IMR-90 (cell line): Measurements from ENCODE around the gene RFX1. TPM values are rescaled to one million over a fixed set of nuclear protein-coding genes. Genes with fewer than 3 reads are reported as not detected.

Source experiments
- ATAC-seq: fragments of 200-7000 bp; cut with Tn5 transposase; 2 replicates; pipeline ENCODE4 v1.9.1; 2020; ENCODE audit warnings: low read depth, mild to moderate bottlenecking, moderate library complexity
- BruUV-seq: library from RNA; stranded (reverse); fragments of 400-500 nt; replicated peaks from 2 replicates; lab custom pipeline; 2021; lab: Mats Ljungman, UMichigan
- CTCF ChIA-PET: fragments of 300-600 bp; formaldehyde crosslinking; extraction: SDS; loops from one replicate; lab custom pipeline; 2021; ENCODE audit warnings: antibody characterized with exemption; lab: Yijun Ruan, JAX
- POLR2A ChIA-PET: fragments of 300-600 bp; sonication (Branson Sonifier 250); formaldehyde crosslinking; loops from one replicate; lab custom pipeline; 2022; ENCODE audit warnings: antibody characterized with exemption; ENCODE audit not compliant: unreplicated experiment; lab: Charles Lee
- DNase-seq: peaks from one replicate; pipeline ENCODE4 v3.0.0; 2013
- H2AFZ ChIP-seq: replicated peaks from 2 replicates; pipeline ENCODE3; 2013; ENCODE audit warnings: low read length, mild to moderate bottlenecking; ENCODE audit not compliant: poor library complexity
- H2AK5ac ChIP-seq: 2 replicates; pipeline ENCODE4 v1.6.1; 2013; ENCODE audit warnings: low read depth, low read length, inconsistent platforms
- H2AK9ac ChIP-seq: replicated peaks from 2 replicates; pipeline ENCODE3; 2013; ENCODE audit warnings: mild to moderate bottlenecking, low read depth, low read length, moderate library complexity; ENCODE audit not compliant: poor library complexity
- H2BK120ac ChIP-seq: 2 replicates; pipeline ENCODE4 v1.6.1; 2013; ENCODE audit warnings: low read depth, low read length, inconsistent platforms
- H2BK15ac ChIP-seq: 3 replicates; pipeline ENCODE4 v1.6.1; 2013; ENCODE audit warnings: low read depth, low read length, inconsistent platforms
- H2BK20ac ChIP-seq: 2 replicates; pipeline ENCODE4 v1.6.1; 2013; ENCODE audit warnings: low read depth, mild to moderate bottlenecking, inconsistent platforms, low read length, moderate library complexity
- H2BK5ac ChIP-seq: 2 replicates; pipeline ENCODE4 v1.6.1; 2013; ENCODE audit warnings: mild to moderate bottlenecking, low read depth, low read length, inconsistent platforms; ENCODE audit not compliant: poor library complexity, severe bottlenecking
- H3K14ac ChIP-seq: replicated peaks from 2 replicates; pipeline ENCODE4 v1.6.1; 2013; ENCODE audit warnings: low read depth, low read length, inconsistent platforms
- H3K18ac ChIP-seq: 2 replicates; pipeline ENCODE4 v1.6.1; 2013; ENCODE audit warnings: low read depth, low read length, control low read depth
- H3K23ac ChIP-seq: 2 replicates; pipeline ENCODE4 v1.6.1; 2013; ENCODE audit warnings: low read depth, low read length, inconsistent platforms
- H3K27ac ChIP-seq: 2 replicates; pipeline ENCODE4 v1.5.1; 2013; ENCODE audit warnings: mild to moderate bottlenecking, control low read depth, low read length; ENCODE audit not compliant: insufficient read depth
- H3K27me3 ChIP-seq: 2 replicates; pipeline ENCODE4 v1.6.1; 2013; ENCODE audit warnings: low read length; ENCODE audit not compliant: control insufficient read depth, insufficient read depth
- H3K36me3 ChIP-seq: 2 replicates; pipeline ENCODE4 v1.6.1; 2013; ENCODE audit warnings: low read length, mixed read lengths; ENCODE audit not compliant: control insufficient read depth, insufficient read depth
- H3K4ac ChIP-seq: 2 replicates; pipeline ENCODE4 v1.6.1; 2013; ENCODE audit warnings: low read depth, low read length, inconsistent platforms
- H3K4me1 ChIP-seq: 2 replicates; pipeline ENCODE4 v1.6.1; 2013; ENCODE audit warnings: low read length, mixed read lengths; ENCODE audit not compliant: control insufficient read depth, insufficient read depth
- H3K4me2 ChIP-seq: 2 replicates; pipeline ENCODE4 v1.6.1; 2013; ENCODE audit warnings: low read depth, mild to moderate bottlenecking, control low read depth, low read length, moderate library complexity
- H3K4me3 ChIP-seq: 2 replicates; pipeline ENCODE4 v1.5.1; 2013; ENCODE audit warnings: low read depth, mild to moderate bottlenecking, control low read depth, low read length, moderate library complexity; ENCODE audit not compliant: insufficient read depth
- H3K56ac ChIP-seq: 2 replicates; pipeline ENCODE4 v1.6.1; 2013; ENCODE audit warnings: low read length, inconsistent platforms; ENCODE audit not compliant: insufficient read depth; ENCODE audit errors: extremely low read depth
- H3K79me1 ChIP-seq, 2 experiments: 2 replicates each; pipeline ENCODE4 v1.6.1; 2013; ENCODE audit warnings: low read length in 2 of 2, inconsistent platforms in 1 of 2, low read depth in 1 of 2
- H3K9ac ChIP-seq: 2 replicates; pipeline ENCODE4 v1.6.1; 2013; ENCODE audit warnings: low read depth, low read length, control low read depth
- H3K9me1 ChIP-seq: 2 replicates; pipeline ENCODE4 v1.6.1; 2013; ENCODE audit warnings: low read length, inconsistent platforms; ENCODE audit not compliant: insufficient read depth
- H3K9me3 ChIP-seq: 2 replicates; pipeline ENCODE4 v1.6.1; 2013; ENCODE audit warnings: low read length; ENCODE audit not compliant: control insufficient read depth, insufficient read depth
- H4K20me1 ChIP-seq: 2 replicates; pipeline ENCODE4 v1.6.1; 2013; ENCODE audit warnings: low read length, inconsistent platforms; ENCODE audit not compliant: insufficient read depth
- H4K5ac ChIP-seq: 2 replicates; pipeline ENCODE4 v1.6.1; 2013; ENCODE audit warnings: mild to moderate bottlenecking, low read depth, low read length, control low read depth
- H4K8ac ChIP-seq, 2 experiments: 2 replicates each; pipeline ENCODE4 v1.6.1; 2013; ENCODE audit warnings: low read depth in 2 of 2, low read length in 2 of 2, control low read depth in 1 of 2, inconsistent platforms in 1 of 2
- H4K91ac ChIP-seq: 2 replicates; pipeline ENCODE4 v1.6.1; 2013; ENCODE audit warnings: low read depth, low read length, inconsistent platforms; ENCODE audit not compliant: insufficient read depth
- BHLHE40 ChIP-seq: fragments of 150-350 bp; IDR thresholded peaks from 2 replicates; pipeline ENCODE4 v1.6.1; 2016; ENCODE audit warnings: mild to moderate bottlenecking, low read depth, low read length
- CEBPB ChIP-seq: IDR thresholded peaks from 2 replicates; pipeline ENCODE4 v1.6.1; 2012; ENCODE audit warnings: low read depth, low read length, improper control_type of control experiment
- CHD1 ChIP-seq: IDR thresholded peaks from 2 replicates; pipeline ENCODE4 v1.6.1; 2012; ENCODE audit warnings: low read depth, low read length, improper control_type of control experiment
- FOS ChIP-seq: fragments of 150-350 bp; IDR thresholded peaks from 2 replicates; pipeline ENCODE4 v1.6.1; 2016; ENCODE audit warnings: low read depth, low read length
- MAFK ChIP-seq: IDR thresholded peaks from 2 replicates; pipeline ENCODE4 v1.6.1; 2012; ENCODE audit warnings: low read depth, low read length, improper control_type of control experiment
- MAZ ChIP-seq: IDR thresholded peaks from 2 replicates; pipeline ENCODE4 v1.6.1; 2012; ENCODE audit warnings: low read depth, mild to moderate bottlenecking, low read length, improper control_type of control experiment, moderate library complexity, borderline replicate concordance
- MXI1 ChIP-seq: IDR thresholded peaks from 2 replicates; pipeline ENCODE4 v1.6.1; 2012; ENCODE audit warnings: low read depth, mild to moderate bottlenecking, low read length, moderate library complexity, borderline replicate concordance
- NFE2L2 ChIP-seq: fragments of 150-350 bp; IDR thresholded peaks from 2 replicates; pipeline ENCODE4 v1.6.1; 2016; ENCODE audit warnings: low read depth, mild to moderate bottlenecking, low read length
- POLR2A ChIP-seq: IDR thresholded peaks from 2 replicates; pipeline ENCODE4 v1.6.1; 2012; ENCODE audit warnings: mild to moderate bottlenecking, low read depth, low read length
- RAD21 ChIP-seq: IDR thresholded peaks from 2 replicates; pipeline ENCODE4 v1.6.1; 2012; ENCODE audit warnings: low read length, improper control_type of control experiment
- RCOR1 ChIP-seq: IDR thresholded peaks from 2 replicates; pipeline ENCODE4 v1.6.1; 2012; ENCODE audit warnings: mild to moderate bottlenecking, low read length, improper control_type of control experiment; ENCODE audit not compliant: insufficient replicate concordance
- RFX5 ChIP-seq: IDR thresholded peaks from 2 replicates; pipeline ENCODE4 v1.8.0; 2012; ENCODE audit warnings: low read depth, mild to moderate bottlenecking, low read length, moderate library complexity
- SMC3 ChIP-seq: fragments of 150-350 bp; IDR thresholded peaks from 2 replicates; pipeline ENCODE4 v1.6.1; 2016; ENCODE audit warnings: low read depth, mild to moderate bottlenecking, antibody characterized with exemption, low read length, moderate library complexity
- WGBS, 2 experiments: methylation state at CpG; one replicate each; pipeline versions ENCODE4 v1.1.5 to v1.1.7; 2013; ENCODE audit warnings: missing lambda C conversion rate in 2 of 2; ENCODE audit not compliant: insufficient read length in 1 of 2; ENCODE audit errors: extremely low coverage in 2 of 2; 5-methylcytosine and 5-hydroxymethylcytosine counted together
- dilution Hi-C: fragments of 300-500 bp; cut with HindIII; formaldehyde crosslinking; loops from one replicate; pipeline ENCODE4 v1.14.3; 2018; ENCODE audit warnings: low sequenced_read_pairs; ENCODE audit not compliant: unreplicated experiment
- in situ Hi-C: fragments of 300-500 bp; cut with MboI; formaldehyde crosslinking; loops from 3 replicates; pipeline ENCODE4 v1.14.3; 2019; ENCODE audit warnings: low sequenced_read_pairs, inconsistent platforms, mixed read lengths
- intact Hi-C: fragments of 100-400 bp; cut with micrococcal nuclease; formaldehyde crosslinking; loops from 2 replicates; pipeline ENCODE4 v1.10.0; 2022
- polyA plus RNA-seq, 3 experiments: library from polyadenylated mRNA; depleted of rRNA; stranded (reverse); fragments of >200 nt; gene quantifications; 2 replicates each; pipeline ENCODE4 v1.2.3, GENCODE V29; 2012; ENCODE audit warnings: low replicate concordance in 1 of 3
- total RNA-seq: library from RNA; depleted of rRNA; stranded (reverse); fragments of >200 nt; gene quantifications from 2 replicates; pipeline ENCODE4 v1.2.3, GENCODE V29; 2012
- TF ChIP-seq, protein P1 (sequence below): fragments of 150-350 bp; IDR thresholded peaks from 2 replicates; pipeline ENCODE4 v1.6.1; 2017; ENCODE audit warnings: mild to moderate bottlenecking, antibody characterized with exemption, low read length, low read depth
- TF ChIP-seq, protein P2 (sequence below): fragments of 150-350 bp; IDR thresholded peaks from 2 replicates; pipeline ENCODE4 v1.6.1; 2016; ENCODE audit warnings: low read depth, mild to moderate bottlenecking, low read length, moderate library complexity, borderline replicate concordance
- TF ChIP-seq, protein P3 (sequence below): conservative IDR thresholded peaks from 2 replicates; pipeline ENCODE4 v1.5.1; 2012; ENCODE audit warnings: mild to moderate bottlenecking, low read depth, low read length, improper control_type of control experiment

The RFX1 gene
- total and polyA plus RNA-seq, 2 of the 4 experiments (the other 2 are of a cell fraction) = 0.36 to 3.1 TPM

DNA sequence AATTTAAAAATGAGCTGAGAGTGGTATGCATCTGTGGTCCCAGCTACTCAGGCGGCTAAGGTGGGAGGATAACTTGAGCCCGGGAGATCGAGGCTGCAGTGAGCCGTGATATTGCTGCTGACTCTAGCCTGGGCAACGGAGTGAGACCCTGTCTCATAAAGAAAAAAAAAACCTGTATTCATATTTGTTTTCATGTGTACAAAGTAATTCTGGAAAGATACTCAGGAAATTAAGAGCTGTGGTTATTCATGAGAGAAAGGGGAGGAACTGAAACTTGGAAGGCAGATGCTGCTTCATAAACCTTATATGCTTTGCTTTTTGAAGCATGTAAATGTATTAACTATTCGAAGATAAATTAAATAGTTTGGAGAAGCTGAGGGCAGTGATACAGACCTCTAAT, 13.0 kb upstream of the RFX1 start:
- H3K27ac ChIP-seq = no peak overlapping the region
- no peak overlapping the region for H2BK120ac ChIP-seq
- H2AK9ac ChIP-seq = no peak overlapping the region
- H3K36me3 ChIP-seq = no peaks in the 10 kb centered on the region
- H3K18ac ChIP-seq = no peak overlapping the region
- no peak overlapping the region for H3K23ac ChIP-seq
- no peak overlapping the region for H2AFZ ChIP-seq
- ATAC-seq (no peak), DNase-seq (no peak)
- intact Hi-C loops = no loop called here
- no peak overlapping the region for H2BK15ac ChIP-seq
- H3K4ac ChIP-seq = no peak overlapping the region
- no peak overlapping the region for H3K4me2 ChIP-seq
- no CpG with 5 or more reads among the region's 6 CpGs for WGBS, 2 experiments
- H3K9me1 ChIP-seq = no peaks in the 10 kb centered on the region
- TF ChIP-seq NFE2L2 (no peak), POLR2A (no peak), BHLHE40 (no peak), FOS (no peak), MAZ (no peak), MAFK (no peak), RCOR1 (no peak), RAD21 (no peak), CHD1 (no peak), SMC3 (no peak), CEBPB (no peak), RFX5 (no peak), MXI1 (no peak)
- TF ChIP-seq, protein P1, sequence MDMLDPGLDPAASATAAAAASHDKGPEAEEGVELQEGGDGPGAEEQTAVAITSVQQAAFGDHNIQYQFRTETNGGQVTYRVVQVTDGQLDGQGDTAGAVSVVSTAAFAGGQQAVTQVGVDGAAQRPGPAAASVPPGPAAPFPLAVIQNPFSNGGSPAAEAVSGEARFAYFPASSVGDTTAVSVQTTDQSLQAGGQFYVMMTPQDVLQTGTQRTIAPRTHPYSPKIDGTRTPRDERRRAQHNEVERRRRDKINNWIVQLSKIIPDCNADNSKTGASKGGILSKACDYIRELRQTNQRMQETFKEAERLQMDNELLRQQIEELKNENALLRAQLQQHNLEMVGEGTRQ = no peak
- TF ChIP-seq, protein P2, sequence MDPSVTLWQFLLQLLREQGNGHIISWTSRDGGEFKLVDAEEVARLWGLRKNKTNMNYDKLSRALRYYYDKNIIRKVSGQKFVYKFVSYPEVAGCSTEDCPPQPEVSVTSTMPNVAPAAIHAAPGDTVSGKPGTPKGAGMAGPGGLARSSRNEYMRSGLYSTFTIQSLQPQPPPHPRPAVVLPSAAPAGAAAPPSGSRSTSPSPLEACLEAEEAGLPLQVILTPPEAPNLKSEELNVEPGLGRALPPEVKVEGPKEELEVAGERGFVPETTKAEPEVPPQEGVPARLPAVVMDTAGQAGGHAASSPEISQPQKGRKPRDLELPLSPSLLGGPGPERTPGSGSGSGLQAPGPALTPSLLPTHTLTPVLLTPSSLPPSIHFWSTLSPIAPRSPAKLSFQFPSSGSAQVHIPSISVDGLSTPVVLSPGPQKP = no peak
- TF ChIP-seq, protein P3, sequence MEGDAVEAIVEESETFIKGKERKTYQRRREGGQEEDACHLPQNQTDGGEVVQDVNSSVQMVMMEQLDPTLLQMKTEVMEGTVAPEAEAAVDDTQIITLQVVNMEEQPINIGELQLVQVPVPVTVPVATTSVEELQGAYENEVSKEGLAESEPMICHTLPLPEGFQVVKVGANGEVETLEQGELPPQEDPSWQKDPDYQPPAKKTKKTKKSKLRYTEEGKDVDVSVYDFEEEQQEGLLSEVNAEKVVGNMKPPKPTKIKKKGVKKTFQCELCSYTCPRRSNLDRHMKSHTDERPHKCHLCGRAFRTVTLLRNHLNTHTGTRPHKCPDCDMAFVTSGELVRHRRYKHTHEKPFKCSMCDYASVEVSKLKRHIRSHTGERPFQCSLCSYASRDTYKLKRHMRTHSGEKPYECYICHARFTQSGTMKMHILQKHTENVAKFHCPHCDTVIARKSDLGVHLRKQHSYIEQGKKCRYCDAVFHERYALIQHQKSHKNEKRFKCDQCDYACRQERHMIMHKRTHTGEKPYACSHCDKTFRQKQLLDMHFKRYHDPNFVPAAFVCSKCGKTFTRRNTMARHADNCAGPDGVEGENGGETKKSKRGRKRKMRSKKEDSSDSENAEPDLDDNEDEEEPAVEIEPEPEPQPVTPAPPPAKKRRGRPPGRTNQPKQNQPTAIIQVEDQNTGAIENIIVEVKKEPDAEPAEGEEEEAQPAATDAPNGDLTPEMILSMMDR = no peak
- H3K14ac ChIP-seq = no peak overlapping the region
- H3K56ac ChIP-seq = no peak overlapping the region
- no peak overlapping the region for H4K91ac ChIP-seq
- H2BK20ac ChIP-seq = no peak overlapping the region
- no TSS peak for BruUV-seq
- CTCF ChIA-PET = interaction anchor here (1.1 kb wide), 1 partner anchor 24 kb away, joined by 4 read pairs; no protein-coding TSS in a partner anchor
- no peaks in the 10 kb centered on the region for H4K20me1 ChIP-seq
- no peaks in the 10 kb centered on the region for H3K4me1 ChIP-seq
- H2AK5ac ChIP-seq = no peak overlapping the region
- H3K9me3 ChIP-seq = no peaks in the 10 kb centered on the region
- no peak overlapping the region for H3K9ac ChIP-seq
- no peaks in the 10 kb centered on the region for H3K27me3 ChIP-seq
- H2BK5ac ChIP-seq = no peak overlapping the region
- in situ Hi-C loops = no loop called here
- POLR2A ChIA-PET = interaction anchor here (0.6 kb wide), 2 partner anchors 13 to 577 kb away, joined by 3 to 4 read pairs; partner anchors contain the start of gene RFX1
- H4K5ac ChIP-seq = no peak overlapping the region
- H4K8ac ChIP-seq = no peak overlapping the region
- dilution Hi-C loops = no loop called here
- H3K79me1 ChIP-seq = no peaks in the 10 kb centered on the region
- no peak overlapping the region for H3K4me3 ChIP-seq
